Muscle layer of colon (tissue), 2 donors: ENCODE results near the gene CYP3A5.

Experiments used
- H3K27ac ChIP-seq: one replicate; pipeline ENCODE4 v1.7.0; 2013; ENCODE audit warnings: low read depth, mild to moderate bottlenecking, low read length, moderate library complexity
- H3K27me3 ChIP-seq, 2 donors: one replicate each; pipeline ENCODE4 v1.7.0; 2013; ENCODE audit warnings: low read length in 2 of 2, mild to moderate bottlenecking in 2 of 2; ENCODE audit not compliant: insufficient read depth in 2 of 2, control insufficient read depth in 1 of 2
- H3K36me3 ChIP-seq: one replicate; pipeline ENCODE4 v1.7.0; 2013; ENCODE audit warnings: mild to moderate bottlenecking, low read length; ENCODE audit not compliant: insufficient read depth
- H3K4me1 ChIP-seq: one replicate; pipeline ENCODE4 v1.7.0; 2013; ENCODE audit warnings: mild to moderate bottlenecking, low read length; ENCODE audit not compliant: insufficient read depth
- H3K4me3 ChIP-seq, 2 donors: one replicate each; pipeline ENCODE4 v1.7.0; 2013; ENCODE audit warnings: low read length in 2 of 2, low read depth in 1 of 2, mild to moderate bottlenecking in 1 of 2, moderate library complexity in 1 of 2
- H3K9ac ChIP-seq: one replicate; pipeline ENCODE4 v1.7.0; 2013; ENCODE audit warnings: low read length
- H3K9me3 ChIP-seq: one replicate; pipeline ENCODE4 v1.7.0; 2013; ENCODE audit warnings: mild to moderate bottlenecking, low read length
- donor health status: abdominal sarcoma.
- donor health status: Adenocarcinoma of cecum.

The CYP3A5 gene

GRCh38 chr7:99621271-99621670 lies 58.5 kb downstream of the CYP3A5 start:
- peaks cover 12% of the 10 kb centered on the region for H3K4me1 ChIP-seq
- H3K36me3 ChIP-seq: peaks cover 83% of the 10 kb centered on the region
- H3K27ac ChIP-seq: no peak overlapping the region
- no peak overlapping the region for H3K4me3 ChIP-seq
- H3K9me3 ChIP-seq: no peaks in the 10 kb centered on the region
- no peaks in the 10 kb centered on the region for H3K27me3 ChIP-seq
- no peak overlapping the region for H3K9ac ChIP-seq

- Histone ChIP-seq H3K27me3 (no peaks in the 10 kb centered on the region), H3K4me3 (no peak overlapping the region), H3K36me3 (peaks cover 67% of the 10 kb centered on the region), H3K9ac (no peak overlapping the region), H3K27ac (no peak overlapping the region), H3K9me3 (no peaks in the 10 kb centered on the region), H3K4me1 (peaks cover 12% of the 10 kb centered on the region)
Measured at GRCh38 chr7:99619571-99620130, 60.1 kb downstream of the CYP3A5 start.

GRCh38 chr7:99618726-99619125 lies 61.1 kb downstream of the CYP3A5 start:
- Histone ChIP-seq H3K4me3 (no peak overlapping the region), H3K36me3 (peaks cover 57% of the 10 kb centered on the region), H3K4me1 (peaks cover 12% of the 10 kb centered on the region), H3K9ac (no peak overlapping the region), H3K9me3 (no peaks in the 10 kb centered on the region), H3K27me3 (no peaks in the 10 kb centered on the region), H3K27ac (no peak overlapping the region)

GRCh38 chr7:99617192-99617781 lies 62.5 kb downstream of the CYP3A5 start:
- Histone ChIP-seq H3K9me3 (no peaks in the 10 kb centered on the region), H3K9ac (peak overlapping the region; percentile 83), H3K4me3 (peak overlapping the region; percentile 93 to 97), H3K4me1 (peaks cover 12% of the 10 kb centered on the region), H3K36me3 (peaks cover 43% of the 10 kb centered on the region), H3K27ac (peak overlapping the region; percentile 81), H3K27me3 (no peaks in the 10 kb centered on the region)

GRCh38 chr7:99616359-99617191 lies 63.2 kb downstream of the CYP3A5 start, which contains the start of gene ZSCAN25:
ZSCAN25 (plus strand) TSS chr7:99616946; CDS start chr7:99619607, 2,661 bp downstream.
- no peaks in the 10 kb centered on the region for H3K9me3 ChIP-seq
- peaks cover 36% of the 10 kb centered on the region for H3K36me3 ChIP-seq
- H3K27ac ChIP-seq: peak within 1 kb of the TSS; percentile 81
- no peaks in the 10 kb centered on the region for H3K27me3 ChIP-seq
- peak within 1 kb of the TSS; percentile 93 to 97 for H3K4me3 ChIP-seq
- H3K9ac ChIP-seq: peak within 1 kb of the TSS; percentile 83
- peaks cover 12% of the 10 kb centered on the region for H3K4me1 ChIP-seq

- Histone ChIP-seq H3K4me1 (peaks cover 12% of the 10 kb centered on the region), H3K27ac (peak overlapping the region; percentile 81), H3K36me3 (peaks cover 30% of the 10 kb centered on the region), H3K9ac (no peak overlapping the region), H3K27me3 (no peaks in the 10 kb centered on the region), H3K9me3 (no peaks in the 10 kb centered on the region), H3K4me3 (peak overlapping the region in 1 of 2 donors; percentile 97)
Measured at GRCh38 chr7:99615989-99616358, 63.8 kb downstream of the CYP3A5 start.

- no peak overlapping the region for H3K4me3 ChIP-seq
- no peak overlapping the region for H3K9ac ChIP-seq
- no peaks in the 10 kb centered on the region for H3K27me3 ChIP-seq
- H3K27ac ChIP-seq: no peak overlapping the region
- H3K9me3 ChIP-seq: no peaks in the 10 kb centered on the region
- H3K4me1 ChIP-seq: peaks cover 12% of the 10 kb centered on the region
- peaks cover 15% of the 10 kb centered on the region for H3K36me3 ChIP-seq
Measured at GRCh38 chr7:99614495-99614894, 65.3 kb downstream of the CYP3A5 start.

- Histone ChIP-seq H3K27me3 (no peaks in the 10 kb centered on the region), H3K9me3 (no peaks in the 10 kb centered on the region), H3K36me3 (no peaks in the 10 kb centered on the region), H3K27ac (no peak overlapping the region), H3K4me3 (no peak overlapping the region), H3K4me1 (no peaks in the 10 kb centered on the region), H3K9ac (no peak overlapping the region)
Measured at GRCh38 chr7:99607548-99607947, 72.2 kb downstream of the CYP3A5 start.

- H3K27me3 ChIP-seq: no peaks in the 10 kb centered on the region
- no peaks in the 10 kb centered on the region for H3K4me1 ChIP-seq
- no peak overlapping the region for H3K9ac ChIP-seq
- H3K36me3 ChIP-seq: no peaks in the 10 kb centered on the region
- no peak overlapping the region for H3K4me3 ChIP-seq
- H3K9me3 ChIP-seq: no peaks in the 10 kb centered on the region
- no peak overlapping the region for H3K27ac ChIP-seq
Measured at GRCh38 chr7:99606531-99606930, 73.3 kb downstream of the CYP3A5 start.

GRCh38 chr7:99605527-99605926 lies 74.3 kb downstream of the CYP3A5 start:
- no peaks in the 10 kb centered on the region for H3K4me1 ChIP-seq
- no peak overlapping the region for H3K27ac ChIP-seq
- H3K27me3 ChIP-seq: no peaks in the 10 kb centered on the region
- H3K9me3 ChIP-seq: no peaks in the 10 kb centered on the region
- no peak overlapping the region for H3K9ac ChIP-seq
- H3K36me3 ChIP-seq: no peaks in the 10 kb centered on the region
- H3K4me3 ChIP-seq: no peak overlapping the region

GRCh38 chr7:99601656-99602310 lies 78.0 kb downstream of the CYP3A5 start:
- no peaks in the 10 kb centered on the region for H3K9me3 ChIP-seq
- H3K36me3 ChIP-seq: no peaks in the 10 kb centered on the region
- H3K9ac ChIP-seq: no peak overlapping the region
- no peaks in the 10 kb centered on the region for H3K4me1 ChIP-seq
- H3K4me3 ChIP-seq: no peak overlapping the region
- no peak overlapping the region for H3K27ac ChIP-seq
- H3K27me3 ChIP-seq: no peaks in the 10 kb centered on the region
